GM21825 (cell line): ENCODE data around the gene ESRRG.

Experiments used
- ATAC-seq: cut with Tn5 transposase; IDR thresholded peaks from one replicate; pipeline ENCODE4 v1.9.1; 2021; ENCODE audit warnings: mild to moderate bottlenecking, moderate library complexity; ENCODE audit not compliant: unreplicated experiment

The ESRRG gene

DNA sequence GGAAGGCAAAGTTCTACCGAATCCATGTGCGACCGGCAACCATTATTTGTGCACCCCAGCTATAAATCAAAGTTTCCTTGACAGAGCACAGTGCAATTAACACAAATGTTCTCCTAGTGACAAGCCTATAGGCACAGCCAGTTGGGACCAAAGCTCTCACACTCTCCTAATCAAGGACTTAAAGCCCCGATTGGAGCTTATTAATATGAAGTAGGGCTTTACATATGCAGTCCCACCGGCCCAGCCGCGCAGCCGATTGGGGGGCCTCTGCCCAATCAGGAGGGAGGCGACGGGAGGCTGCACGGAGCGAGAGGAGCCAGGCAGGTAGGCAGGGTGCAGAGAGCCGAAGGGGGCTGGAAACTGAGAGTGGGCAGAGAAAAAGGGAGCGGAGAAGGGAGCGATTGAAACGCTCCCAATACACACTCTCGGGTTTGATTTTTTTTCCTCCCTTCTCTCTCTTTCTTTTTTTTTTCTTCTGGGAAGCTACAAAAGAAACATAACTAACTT lies at the start of gene ESRRG:
TSS of gene ESRRG (minus strand) at position 156 of the 507 bp plus-strand sequence. CDS start at position 26, 130 bp downstream.
- no peak for ATAC-seq

DNA sequence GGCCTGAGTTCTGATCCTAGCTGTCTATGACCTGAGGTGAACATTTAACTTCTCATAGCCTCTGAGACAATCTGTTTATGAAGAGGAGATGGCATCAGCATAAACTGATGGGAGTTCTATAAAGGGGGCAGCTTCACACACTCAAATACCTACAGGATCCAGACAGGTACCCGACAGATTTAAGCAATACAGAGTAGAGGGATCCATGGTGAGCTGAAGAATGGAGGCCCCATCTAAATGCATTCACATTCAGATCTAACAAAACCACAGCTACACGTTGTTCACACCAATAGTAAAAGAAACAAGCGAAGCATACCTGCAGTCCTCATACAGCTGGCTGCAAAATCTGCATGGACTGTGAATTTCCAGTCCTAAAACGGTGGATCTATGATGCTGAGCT lies 48.7 kb upstream of the ESRRG start:
- ATAC-seq = no peak

DNA sequence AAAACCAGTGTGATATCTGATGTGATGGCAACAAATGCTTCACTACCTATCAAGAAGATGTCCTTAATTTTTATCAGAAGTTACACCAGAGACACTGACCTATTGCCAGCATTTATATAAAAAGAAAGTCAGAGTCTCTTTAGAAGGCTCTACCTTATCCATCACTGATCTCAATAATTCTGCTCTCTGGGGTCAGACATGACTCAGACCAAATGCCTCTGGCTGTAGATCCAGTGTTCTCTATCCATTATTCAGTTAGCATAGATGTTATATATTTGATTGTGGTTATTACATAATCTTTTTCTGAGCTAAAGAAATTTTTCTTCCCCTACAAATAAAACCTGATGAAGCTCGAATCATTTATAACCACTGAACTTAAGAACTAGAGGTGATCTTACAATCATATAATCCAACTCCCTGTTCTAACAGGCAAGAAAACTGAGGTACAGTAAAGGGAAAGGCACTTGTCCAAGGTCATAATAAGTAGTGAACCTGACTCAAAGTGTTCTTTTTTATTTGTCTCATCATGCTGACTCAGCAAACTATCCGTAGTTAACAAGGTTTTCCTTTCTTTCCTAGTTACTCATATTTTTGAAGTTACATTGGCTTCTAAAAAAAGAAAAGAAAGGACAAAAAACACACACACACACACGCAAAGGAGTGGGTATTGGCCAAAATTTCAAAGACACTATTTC lies 43.6 kb upstream of the ESRRG start:
- no peak for ATAC-seq

DNA sequence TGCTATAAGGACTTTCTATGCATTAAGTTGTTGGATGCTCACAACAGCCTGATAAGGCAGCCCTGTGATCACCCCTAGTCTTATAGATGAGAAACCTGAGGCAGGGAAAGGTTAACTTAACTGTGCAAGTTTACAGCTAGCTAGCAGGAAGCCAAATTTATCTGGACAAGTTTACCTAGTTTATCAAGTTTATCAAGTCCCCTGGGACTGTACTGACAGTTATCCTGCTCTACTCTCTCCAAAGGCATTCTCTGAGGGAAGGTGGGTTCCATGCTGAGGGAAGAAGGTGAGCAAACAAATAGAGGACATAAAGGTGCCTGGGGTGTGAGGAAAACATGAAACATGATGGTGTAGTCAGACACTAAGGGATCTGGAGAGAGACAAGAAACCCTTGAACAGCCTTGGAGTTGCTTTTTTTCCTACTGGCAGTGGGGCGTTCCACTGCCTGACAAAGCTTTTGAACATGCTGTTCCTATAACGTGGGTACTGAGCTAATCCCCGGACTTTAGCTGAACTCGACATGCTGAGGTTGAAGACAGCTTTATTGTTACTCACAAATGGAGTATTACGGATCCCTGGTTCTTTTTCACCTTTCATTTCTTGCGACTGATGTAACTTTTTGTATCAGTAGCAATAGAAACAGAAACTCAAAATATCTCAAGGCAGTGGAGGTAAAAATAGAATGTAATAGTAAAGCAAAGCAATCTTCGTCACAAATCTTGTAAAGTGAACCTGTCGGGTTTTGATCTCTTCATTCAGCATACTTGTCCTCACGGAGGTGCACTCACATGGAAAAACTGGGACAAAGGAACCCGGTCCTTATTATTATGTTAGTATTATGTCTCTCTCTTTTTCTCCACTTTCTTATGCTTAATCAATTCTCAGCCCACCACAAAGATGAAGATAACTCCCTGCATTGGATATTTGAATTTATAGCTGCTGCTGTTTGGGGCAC lies 42.4 kb upstream of the ESRRG start:
- ATAC-seq = no peak

DNA sequence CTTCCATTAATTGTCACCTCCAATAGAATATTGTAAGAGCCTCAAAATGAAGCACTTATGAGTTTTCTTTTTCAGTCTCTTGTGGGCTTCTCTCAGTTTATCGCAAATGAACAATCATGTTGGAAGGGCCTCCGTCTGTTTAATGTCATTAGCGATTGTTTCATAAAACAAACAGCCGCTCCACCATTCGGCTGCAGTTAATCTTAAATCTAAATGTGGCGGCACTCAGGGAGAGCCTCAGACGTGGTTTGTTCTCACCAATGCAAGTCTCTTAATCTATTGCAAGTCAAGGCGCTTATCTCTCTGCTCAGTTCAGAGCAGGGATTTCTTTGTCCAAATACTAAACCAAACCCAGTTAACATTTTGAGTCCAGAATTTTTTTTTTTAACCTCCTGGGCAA lies 34.9 kb upstream of the ESRRG start:
- ATAC-seq = no peak

DNA sequence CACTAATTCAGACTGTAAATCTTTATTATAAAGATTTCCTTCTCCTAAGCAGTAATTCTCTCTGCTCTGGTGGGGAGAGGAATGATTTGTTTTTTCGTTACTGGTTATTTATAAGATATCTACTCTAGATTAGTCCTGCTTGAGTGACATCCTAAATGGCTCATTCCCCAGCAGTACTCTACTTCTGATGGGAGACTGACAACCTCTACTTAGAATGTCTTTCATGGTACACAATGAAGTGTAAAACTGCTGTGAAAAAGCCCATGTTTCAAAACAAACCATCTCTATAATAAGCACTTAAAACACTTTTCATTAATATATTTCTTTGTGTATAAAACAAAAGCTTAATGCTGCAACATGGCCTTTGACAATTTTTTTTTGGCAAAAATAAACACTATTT lies 33.9 kb upstream of the ESRRG start:
- ATAC-seq = no peak

DNA sequence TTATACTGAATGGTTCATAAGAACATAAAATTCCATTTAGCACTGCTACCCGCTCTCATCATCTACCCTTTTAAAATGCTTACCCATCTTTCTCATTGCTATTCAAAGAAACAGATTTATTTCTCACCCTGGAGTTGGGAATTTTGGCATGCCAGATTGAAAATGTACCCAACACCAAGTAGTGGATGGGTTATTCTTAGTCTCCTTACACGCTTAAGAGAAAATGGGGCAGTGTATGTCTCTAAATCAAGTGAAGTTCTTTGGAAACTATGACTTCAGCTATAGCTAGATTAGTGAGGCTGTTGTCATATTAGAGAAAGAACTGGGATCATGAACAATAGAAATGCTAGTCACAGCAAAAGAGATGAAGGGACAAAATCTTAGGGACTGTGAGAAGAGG lies 27.7 kb upstream of the ESRRG start:
- ATAC-seq = no peak

DNA sequence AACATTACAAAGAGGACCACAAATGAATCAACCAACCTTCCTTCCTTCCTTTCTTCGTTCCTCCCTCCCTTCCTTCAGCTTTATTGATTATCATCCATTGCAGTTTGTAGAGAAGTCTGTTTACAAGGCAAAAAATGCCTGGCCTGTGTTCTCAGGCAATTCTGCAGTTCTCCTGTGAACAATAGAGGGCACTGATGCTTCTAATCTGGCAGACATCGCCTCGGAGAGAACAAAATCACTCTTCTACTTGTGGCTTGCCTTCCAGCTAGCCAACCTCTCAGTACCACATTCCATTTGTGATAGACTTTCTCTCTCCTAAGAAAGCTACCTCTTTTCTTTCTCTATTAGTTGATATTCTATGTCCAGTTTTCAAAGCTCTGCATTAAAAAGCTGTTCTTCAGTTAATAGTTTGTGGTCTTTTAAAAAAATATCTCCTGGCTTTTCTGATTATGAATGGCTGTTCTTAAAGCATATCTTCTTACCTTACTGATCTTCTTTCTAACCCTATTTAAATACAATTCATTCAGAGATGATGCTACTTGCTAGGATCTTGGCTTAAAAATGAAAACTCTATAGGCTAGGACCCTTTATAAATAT lies 26.9 kb upstream of the ESRRG start:
- ATAC-seq = no peak

DNA sequence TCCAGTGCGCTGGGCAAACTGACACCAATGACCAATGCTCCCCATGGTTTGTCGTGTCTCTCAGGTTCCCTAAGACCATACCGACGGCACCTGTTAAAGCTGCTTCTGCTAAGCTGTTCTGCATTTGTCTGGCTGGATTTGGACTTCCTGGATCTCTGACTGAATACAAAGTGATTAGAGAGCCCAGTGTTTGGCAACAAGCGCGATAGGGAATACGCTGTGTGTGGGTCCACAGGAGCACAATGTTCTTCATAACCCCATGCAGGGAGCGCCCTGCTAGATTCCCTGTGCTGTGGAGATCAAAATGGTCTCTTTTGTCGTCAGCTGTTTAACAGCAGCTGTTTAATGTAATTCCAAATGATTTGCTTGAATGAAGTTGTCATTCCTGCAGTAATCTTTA lies 26.0 kb upstream of the ESRRG start:
- no peak for ATAC-seq

DNA sequence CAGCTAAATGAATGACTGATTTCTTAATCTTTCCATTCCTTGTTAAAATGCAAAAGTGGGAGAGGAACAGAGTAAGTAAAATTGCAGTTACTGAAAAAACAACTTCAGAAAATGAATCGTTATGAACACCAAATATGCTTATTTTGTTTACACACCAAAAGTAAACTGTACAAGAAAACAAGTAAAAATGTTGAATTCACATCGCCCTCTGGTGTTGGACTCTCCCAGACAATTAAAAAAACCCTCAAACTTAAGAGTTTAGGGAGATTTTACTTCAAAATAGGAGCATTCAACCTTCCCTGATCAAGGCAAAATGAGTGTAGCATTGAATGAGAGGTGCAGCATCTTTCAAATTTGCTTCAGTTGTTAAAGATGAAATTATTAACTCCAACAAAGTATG lies 19.4 kb upstream of the ESRRG start:
- ATAC-seq = no peak

DNA sequence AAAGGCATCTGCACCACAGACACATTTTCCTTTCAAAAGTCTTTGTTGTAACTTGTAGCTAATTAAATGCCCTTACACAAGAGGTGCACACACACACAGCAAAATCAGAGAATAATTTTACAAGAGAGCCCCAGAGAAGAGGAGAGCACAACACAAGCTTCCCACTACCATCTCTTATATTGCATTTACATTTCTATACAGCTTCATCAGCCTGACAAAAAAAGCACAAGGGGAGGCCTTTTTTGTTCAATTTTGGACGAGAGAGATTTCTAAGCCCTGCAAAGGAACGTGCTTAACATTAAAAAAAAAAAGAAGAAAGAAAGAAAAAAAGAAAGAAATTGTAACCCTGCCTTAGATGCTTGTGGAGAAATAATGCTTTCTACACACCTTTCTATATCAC lies 17.1 kb upstream of the ESRRG start:
- no peak for ATAC-seq

DNA sequence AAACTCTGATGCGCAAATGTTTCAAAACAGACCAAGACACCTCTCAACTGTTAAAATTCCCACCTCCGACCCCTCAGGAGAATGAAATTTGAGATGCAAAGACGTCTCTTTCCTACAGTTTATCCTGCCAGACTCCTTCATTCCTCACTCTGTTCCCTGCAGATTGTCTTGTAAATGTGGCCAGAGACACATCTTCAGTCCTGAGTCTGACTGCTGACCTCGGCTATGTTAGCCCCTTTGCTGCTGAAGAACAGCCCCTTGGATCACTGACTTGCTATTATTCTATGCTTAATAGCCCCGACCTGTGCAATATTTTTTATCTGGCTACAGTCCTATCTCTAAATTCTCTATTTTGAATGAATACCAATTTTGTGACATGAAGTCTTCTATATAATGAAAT lies 16.6 kb upstream of the ESRRG start:
- ATAC-seq = no peak

DNA sequence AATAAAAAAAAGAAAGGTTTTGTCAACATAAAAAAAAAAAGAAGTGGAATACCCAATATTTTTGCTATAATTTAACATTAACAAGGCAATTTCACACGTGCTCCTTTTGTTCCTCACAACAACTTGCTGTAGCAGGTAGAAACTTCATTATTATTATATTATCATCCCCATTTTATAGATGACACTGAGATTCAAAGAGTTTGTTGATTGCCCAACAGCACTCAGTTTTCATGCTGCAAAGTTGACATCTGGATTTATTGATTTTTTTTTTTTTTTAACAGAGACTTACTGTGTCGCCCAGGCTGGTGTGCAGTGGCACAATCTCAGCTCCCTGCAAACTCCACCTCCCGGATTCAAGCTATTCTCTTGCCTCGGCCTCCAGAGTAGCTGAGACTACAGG lies 8.9 kb upstream of the ESRRG start:
- ATAC-seq = no peak

DNA sequence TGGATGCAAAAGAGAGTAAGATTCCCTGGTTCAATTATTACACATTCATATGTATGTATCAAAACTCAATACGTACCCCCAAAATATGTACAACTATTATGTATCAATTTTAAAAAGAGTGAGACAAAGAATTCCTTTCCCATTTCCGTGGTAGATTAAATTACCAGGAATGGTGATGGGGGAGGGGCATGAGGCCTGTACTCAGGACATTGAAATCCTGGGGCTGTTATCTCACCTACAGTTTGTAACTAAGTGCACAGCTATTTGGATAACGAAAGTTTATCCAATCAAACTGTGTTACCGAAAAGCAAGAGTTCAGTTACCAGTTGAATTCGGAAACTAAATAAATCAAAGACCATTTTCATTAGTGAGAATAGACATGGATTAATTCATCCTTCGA lies 8.3 kb upstream of the ESRRG start:
- ATAC-seq = no peak

DNA sequence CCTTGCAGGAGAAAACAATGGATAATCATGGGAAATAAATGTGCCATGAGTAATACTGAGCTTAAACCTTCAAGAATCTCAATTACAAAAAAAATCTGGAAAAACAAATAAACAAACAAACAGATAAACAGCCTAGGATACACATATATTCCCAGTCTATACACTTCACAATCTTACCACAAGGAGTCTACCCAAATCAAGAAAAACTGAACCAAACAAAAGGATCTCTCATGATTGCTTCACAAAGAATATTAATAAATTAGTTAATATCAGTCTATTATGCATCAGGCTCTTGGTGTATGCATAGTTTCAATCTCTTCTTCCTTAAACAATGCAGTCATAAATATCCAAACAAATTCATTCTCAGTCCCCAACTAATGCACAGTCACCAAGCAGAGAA lies 3.2 kb upstream of the ESRRG start:
- ATAC-seq = no peak

DNA sequence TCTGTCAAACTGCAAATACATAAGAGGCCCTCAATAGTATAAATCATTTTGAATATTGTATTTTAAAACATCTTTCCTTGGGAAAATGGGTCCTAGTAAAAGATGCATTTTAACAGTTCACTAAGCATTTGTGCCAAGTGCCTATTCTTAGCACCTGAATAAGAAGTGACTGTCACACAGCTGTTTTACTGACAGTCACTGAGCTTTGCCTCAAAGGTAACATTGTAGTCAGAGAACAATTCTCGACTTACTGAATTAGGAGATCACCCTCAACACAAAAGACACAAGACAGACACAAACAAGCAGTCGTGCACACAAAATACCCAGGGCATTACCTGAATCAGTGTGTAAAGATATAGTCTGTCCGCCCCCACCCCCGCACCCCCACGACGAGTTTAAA lies 408 bp downstream of the ESRRG start:
- no peak for ATAC-seq

DNA sequence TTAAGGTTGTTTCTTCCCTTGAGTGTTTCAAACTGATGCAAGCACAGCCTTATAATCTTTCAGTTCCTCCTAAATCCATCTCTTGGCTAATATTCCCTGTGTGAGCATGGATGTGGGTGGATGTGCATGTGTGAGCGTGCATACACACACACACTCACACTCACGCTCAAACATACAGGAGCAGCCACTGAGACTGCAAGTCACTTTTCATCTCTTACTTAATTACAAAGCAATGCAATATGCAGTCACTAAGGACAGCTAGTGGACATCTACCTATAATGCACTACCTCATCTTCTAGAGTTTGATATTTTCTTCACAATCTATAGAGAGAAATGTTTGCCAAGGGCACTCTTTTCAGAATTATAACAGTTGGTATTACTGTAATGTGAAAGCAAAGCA lies 1.4 kb downstream of the ESRRG start:
- no peak for ATAC-seq

DNA sequence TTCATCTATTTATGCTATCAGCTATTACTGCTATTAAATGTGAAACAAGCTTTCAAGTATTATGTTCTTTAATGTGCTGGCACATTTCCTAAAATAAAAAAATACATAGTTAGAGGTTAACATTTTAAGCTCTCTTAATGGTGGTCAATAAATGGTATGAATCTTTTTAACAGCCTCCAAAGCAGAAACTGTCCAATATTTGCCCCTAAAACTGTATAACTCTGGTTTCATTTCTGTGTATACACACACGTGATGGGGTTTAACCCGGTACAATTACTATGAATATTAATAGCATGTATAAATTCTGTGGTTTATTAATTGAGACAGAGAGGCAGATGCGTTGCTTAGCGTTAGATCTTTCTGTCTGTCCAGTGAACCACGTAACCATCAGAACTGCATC lies 2.2 kb downstream of the ESRRG start:
- ATAC-seq = no peak

DNA sequence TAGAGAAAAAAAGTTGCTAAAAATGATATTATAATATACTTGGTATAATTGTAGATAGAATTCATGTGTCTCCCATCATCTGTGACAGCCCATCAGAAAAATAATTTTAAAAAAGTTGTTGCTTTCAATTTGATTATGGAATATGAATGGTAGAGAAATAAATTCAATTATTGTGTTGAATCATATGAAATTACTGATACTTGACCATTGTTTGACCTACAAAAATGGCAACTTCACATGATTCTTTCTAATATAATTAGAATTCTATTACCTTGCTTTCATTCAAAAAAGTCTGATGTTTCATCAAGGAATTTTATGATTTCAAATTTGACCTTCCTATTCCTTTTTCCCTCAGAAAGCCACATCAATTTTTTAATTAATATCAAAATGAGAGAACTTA lies 11.5 kb downstream of the ESRRG start:
- ATAC-seq = no peak

DNA sequence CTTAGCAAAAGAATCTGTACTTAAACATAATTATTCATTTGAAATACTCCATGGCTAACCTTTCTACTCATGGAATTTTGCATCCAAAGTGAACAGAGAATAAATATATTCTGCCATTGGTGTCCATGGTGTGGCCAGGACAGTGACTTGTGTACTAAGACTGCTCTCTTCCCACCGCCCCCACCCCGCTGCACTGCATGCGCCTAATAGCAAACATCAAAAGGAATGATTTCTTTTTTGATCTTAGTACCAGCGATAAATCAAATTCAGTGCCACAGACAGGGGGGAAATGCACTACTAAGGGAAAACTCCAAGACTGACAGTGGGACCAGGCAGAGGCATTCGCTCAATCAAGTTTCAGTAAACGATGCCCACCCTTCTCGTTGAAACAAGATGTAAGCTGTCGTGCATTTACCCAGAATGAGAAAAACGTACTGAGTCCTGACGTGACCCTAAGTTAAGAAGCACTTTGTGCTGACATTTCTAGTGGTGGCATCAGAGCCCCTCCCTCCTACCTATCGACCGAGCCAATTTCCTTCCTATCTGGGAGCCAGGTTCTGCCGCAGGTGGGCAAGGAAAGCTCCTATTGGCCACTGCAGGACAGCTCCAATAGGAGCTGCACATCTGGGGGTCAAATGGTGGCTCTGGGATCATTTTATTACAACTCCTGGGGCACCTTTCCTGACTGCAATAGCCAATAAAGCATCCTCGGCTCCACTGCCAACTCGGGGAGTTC lies 12.5 kb downstream of the ESRRG start:
- ATAC-seq = no peak

DNA sequence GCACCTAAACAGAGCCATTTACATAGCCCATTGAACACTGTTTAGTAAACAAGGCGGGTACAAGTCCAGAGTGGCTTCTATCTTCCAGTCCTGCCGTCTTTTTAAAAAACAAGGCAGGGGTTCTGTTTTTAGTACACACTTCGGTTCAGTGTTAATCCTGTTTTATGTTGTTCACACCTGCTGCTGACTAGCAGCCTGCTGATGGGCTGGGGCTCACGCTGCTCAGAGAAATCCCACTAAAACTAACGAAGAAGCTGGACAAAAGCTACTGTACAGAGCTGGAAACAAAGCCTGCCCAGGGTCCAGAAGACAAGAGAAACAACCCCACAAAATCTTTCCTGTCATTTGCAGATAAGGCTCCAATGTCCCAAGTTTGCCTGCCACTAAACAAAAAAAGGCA lies 13.2 kb downstream of the ESRRG start:
- ATAC-seq = no peak
